ENCODE measurements around the gene LMNTD2.

Gene LMNTD2, protein sequence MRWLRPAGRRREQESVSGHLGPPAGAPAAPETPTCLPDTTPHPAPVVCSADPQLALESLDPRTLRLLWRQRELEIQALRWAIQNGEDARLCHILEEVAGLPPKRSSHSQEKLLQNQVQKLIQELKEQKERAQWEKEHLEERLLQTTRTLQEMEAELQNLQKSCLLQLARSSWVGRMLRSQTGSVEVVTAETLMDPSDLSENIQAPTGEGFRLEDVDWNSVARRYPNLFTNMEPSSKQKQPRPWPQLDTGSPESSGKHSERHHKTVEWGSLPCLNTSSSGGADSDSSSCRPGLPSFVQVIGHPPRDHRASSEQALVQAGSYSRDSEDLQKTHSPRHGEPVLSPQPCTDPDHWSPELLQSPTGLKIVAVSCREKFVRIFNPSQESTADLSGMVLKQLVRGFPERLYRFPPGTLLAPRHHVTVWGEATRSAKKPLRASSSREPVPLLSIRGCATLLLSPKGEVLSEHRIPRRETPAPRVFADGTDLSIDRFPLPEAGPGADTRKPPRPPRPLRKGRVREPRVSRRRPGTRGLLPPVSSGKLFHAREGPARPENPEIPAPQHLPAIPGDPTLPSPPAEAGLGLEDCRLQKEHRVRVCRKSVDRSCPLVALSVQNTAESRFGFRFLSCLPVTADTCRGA

GRCh38 chr11:560305-561147 lies at the start of gene LMNTD2, which contains the start of gene RASSF7:
Gene LMNTD2, minus strand, starts transcription at chr11:560738. Its CDS starts 22 bp downstream, at chr11:560716.
Gene RASSF7, plus strand, starts transcription at chr11:560970. Its CDS starts 799 bp downstream, at chr11:561769.
- DNase-seq = peak in 1 of 2 experiments; percentile 58

- no peak for DNase-seq
Observed at GRCh38 chr11:609341-609811, 48.8 kb upstream of the LMNTD2 start.

DNA sequence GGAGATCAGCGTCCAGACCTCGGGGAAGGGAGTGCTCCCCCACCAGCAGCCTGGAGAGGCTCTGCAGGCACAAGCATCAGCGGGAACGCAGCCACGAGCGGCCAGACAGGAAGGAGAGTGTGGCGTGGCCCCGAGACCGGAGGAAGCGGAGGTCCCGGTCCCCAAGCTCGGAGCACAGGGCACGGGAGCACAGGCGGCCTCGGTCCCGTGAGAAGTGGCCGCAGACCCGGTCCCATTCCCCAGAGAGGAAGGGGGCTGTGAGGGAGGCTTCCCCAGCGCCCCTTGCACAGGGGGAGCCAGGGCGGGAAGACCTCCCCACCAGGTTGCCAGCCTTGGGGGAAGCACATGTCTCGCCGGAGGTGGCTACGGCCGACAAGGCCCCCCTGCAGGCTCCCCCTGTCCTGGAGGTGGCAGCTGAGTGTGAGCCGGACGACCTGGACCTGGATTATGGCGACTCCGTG lies 48.3 kb upstream of the LMNTD2 start:
- no peak for DNase-seq

DNA sequence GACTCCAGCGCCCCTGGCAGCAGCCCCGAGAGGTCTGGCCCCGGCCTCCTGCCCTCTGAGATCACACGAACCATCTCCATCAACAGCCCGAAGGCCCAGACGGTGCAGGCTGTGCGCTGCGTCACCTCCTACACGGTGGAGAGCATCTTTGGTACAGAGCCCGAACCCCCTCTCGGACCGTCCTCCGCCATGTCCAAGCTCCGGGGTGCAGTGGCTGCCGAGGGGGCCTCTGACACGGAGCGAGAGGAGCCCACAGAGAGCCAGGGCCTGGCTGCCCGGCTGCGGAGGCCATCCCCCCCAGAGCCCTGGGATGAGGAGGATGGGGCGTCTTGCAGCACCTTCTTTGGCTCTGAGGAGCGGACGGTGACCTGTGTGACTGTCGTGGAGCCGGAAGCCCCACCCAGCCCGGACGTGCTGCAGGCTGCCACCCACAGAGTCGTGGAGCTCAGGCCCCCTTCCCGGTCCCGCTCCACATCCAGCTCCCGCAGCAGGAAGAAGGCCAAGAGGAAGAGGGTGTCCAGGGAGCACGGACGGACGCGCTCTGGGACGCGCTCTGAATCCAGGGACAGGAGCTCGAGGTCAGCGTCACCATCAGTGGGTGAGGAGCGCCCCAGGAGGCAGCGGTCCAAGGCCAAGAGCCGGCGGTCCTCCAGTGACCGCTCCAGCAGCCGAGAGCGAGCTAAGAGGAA lies 47.6 kb upstream of the LMNTD2 start:
- no peak for DNase-seq

- DNase-seq = no peak
Observed at GRCh38 chr11:607020-607780, 46.7 kb upstream of the LMNTD2 start.

- peak; percentile 64 to 83 for DNase-seq
Observed at GRCh38 chr11:606245-606644, 45.7 kb upstream of the LMNTD2 start.

DNA sequence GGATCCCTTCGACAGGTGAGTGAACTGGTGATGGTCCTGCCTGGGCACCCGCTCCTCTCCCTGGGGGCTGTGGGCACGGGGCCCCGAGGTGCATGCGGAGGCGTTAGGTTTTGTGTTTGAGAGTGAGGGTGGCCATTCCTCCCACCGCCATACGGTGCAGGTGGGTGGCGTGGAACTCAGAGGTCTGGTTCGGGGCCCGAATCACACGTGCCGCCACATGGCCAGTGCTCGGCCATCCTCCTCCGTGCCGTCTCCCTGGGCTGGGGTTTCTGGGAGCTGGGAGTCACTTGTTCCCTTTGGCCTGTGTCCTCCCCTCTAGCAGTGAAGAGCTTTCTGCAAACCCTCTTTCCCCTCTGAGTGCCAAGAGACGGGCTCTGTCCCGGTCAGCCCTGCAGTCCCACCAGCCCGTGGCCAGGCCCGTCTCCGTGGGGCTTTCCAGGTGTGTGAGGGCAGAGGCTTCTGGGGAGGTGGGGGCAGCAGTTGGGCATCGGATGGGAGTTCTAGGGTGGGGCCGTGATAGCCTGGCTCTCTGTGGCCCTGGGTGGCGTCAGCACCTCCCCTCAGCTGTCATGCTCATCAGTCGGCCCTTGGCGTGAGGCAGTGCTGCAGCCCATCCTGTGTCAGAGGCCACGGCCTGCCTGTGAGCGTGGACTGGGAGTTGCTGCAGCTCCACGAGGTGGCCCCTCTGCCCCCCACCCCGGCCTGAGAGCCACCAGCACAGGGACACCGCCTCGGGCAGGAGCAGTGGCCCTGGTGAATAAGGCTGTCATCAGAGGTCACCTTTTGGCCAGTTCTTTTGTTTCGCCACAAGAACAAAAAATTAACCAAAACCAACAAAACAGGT lies 45.0 kb upstream of the LMNTD2 start:
- DNase-seq = no peak

DNA sequence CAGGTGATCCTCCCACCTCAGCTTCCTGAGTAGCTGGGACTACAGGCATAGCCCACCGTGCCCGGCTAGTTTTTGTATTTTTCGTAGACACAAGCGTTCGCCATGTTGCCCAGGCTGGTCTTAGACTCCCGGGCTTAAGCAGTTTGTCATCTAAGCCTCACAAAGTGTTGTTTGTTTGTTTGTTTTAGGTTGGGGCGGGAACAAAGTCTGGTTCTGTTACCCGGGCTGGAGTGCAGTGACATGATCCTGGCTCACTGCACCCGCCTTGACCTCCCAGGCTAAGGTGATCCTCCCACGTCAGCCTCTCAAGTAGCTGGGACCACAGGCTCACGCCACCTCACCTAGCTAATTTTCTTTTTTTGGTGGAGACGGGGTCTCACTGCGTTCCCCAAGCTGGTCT lies 42.6 kb upstream of the LMNTD2 start:
- no peak for DNase-seq

- no peak for DNase-seq
Observed at GRCh38 chr11:601573-602245, 41.2 kb upstream of the LMNTD2 start.

GRCh38 chr11:598005-598680 lies 37.6 kb upstream of the LMNTD2 start:
- no peak for DNase-seq

DNA sequence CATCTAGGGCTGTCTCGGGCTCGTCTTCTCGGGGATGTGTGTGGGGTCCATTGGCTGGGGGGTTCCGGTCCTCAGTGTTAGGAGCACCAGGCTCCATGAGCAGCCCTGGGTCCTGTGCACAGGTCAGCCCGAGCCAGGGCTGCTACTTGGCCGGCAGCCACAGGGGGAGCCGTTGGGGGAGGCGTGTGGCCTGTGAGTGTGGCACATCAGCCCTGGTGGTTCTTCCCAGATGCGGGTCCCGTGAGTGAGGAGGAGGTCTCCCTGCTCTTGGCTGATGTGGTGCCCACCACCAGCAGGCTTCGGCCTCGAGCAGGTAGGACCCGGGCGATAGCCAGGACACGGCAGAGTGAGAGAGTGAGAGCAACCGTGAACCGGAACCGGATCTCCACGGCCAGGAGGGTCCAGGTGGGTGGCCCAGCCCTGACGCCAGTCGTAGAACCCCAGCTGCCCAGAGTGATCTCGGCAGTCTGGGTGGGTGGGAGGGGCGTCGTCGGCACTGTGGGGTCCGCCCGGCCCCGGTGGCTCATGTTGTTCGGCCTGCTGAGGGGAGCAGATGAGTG lies 36.7 kb upstream of the LMNTD2 start:
- no peak for DNase-seq

DNA sequence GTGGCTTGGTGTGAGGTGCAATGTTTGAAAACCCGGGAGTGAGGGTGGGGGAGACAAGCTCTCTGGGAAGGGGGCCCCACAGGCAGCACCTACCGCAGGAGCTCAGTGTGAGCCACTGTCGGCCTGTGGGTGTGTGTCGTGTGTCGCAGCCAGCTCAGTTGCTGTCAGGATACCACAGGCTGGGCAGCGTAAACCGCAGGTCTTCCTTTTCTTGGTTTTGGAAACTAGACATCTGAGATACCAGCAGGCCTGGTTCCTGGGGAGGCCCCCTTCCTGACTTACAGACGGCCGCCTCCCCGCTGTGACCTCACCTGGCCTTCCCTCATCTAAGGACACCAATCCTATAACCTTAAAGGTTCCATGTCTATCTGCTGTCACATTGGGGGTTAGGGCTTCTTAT lies 35.8 kb upstream of the LMNTD2 start:
- no peak for DNase-seq

DNA sequence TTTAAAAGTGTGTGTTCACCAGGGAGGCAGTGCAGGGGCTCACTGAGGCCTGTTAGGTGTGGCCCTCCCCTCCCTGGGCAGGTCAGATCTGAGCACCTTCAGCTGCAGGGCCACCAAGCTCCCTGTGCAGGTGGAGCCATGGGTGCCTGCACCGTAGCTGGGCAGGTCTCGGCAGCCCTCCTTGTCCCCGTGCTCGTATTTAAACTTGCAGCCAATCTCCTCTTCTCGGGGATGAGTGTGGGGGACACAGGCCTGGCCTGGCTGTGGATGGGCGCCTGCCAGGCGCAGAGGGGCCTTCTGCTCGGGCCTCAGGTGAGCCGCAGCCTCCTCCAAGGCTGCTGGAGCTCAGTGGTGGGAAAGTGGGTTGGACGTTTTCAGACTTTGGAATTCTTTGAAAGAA lies 34.9 kb upstream of the LMNTD2 start:
- no peak for DNase-seq

DNA sequence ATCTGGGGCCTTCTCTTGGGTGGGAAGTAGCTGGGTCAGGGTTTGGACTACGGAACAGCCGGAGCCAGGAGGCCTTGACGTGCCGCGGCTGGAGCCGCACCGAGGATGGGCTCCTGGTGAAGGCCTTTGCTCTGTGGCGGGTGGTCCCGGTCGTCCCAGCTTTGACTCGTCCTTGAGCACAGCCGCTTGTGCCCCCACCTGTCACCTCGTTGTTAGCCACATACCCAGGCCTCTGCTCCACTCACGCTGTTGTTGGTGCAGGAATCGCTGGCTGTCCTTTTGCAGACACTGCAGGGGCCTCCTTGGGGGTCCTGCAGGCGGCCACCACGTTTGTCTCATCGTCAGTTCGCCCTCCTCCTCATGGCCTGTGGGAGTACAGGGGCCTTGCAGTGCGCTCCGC lies 32.8 kb upstream of the LMNTD2 start:
- no peak for DNase-seq

DNA sequence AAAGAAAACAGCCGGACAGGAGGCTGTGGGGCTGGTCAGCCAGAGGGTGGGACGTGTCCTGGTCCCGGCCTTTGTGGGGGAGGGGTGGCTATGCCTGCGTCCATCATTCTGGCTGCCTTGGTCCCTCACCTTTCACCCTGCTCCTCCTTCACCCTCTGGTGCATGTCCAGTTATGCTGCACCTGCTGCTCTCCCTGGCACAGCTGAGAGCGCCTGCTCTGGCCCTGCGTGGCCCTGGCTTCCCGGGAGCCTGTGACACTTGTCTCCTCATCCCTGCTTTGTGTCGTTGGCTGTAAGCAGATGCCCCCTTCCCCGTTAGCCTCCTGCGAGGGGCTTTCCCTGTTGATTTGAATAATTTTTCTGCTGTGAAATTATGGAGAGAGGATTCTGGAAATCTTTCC lies 32.4 kb upstream of the LMNTD2 start:
- no peak for DNase-seq

GRCh38 chr11:592501-592900 lies 32.0 kb upstream of the LMNTD2 start:
- DNase-seq = no peak

GRCh38 chr11:590997-591396 lies 30.5 kb upstream of the LMNTD2 start:
- DNase-seq = no peak

GRCh38 chr11:589798-590197 lies 29.3 kb upstream of the LMNTD2 start:
- no peak for DNase-seq

DNA sequence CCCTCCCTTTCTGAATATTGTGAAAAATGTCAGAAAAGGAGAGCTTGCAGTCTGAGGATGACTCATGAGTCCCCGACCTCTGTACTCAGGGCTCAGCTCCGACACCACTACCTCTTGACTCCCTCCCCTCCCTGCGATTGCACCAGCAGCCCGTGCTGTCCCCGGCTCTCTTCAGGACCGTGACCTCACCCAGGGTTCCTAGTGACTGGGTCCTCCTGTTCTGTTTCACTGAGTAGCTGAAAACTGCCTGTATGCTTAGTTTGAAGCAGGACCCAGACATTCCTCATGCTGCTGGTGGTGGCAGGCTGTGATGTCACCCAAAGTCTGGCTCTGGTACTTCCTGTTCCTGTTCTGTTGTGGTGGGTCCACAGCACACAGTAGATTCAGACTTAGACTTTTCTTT lies 27.4 kb upstream of the LMNTD2 start:
- no peak for DNase-seq

Data from cerebellar nuclear complex (tissue), 1 donor.